Neural cell (in vitro differentiated cells): Measurements from ENCODE around the gene CPD.

Source experiments
- EZH2 ChIP-seq: fragments of 200-600, 300-800 bp; shearing (Covaris generic), sonication (generic); IDR thresholded peaks from 2 replicates; pipeline ENCODE4 v1.6.1; 2014; ENCODE audit warnings: antibody characterized with exemption, low read length, borderline replicate concordance, mild to moderate bottlenecking; ENCODE audit not compliant: insufficient read depth, poor library complexity, severe bottlenecking
- SMC3 ChIP-seq: fragments of 450-650 bp; conservative IDR thresholded peaks from 2 replicates; pipeline ENCODE4 v1.6.1; 2014; ENCODE audit warnings: antibody characterized with exemption, mild to moderate bottlenecking, moderate library complexity; ENCODE audit not compliant: poor library complexity
- TF ChIP-seq, protein P1 (sequence below): fragments of 450-650 bp; IDR thresholded peaks from 2 replicates; pipeline ENCODE4 v1.5.1; 2014; ENCODE audit warnings: antibody characterized with exemption, mild to moderate bottlenecking, moderate library complexity; ENCODE audit not compliant: poor library complexity, severe bottlenecking
- TF ChIP-seq, protein P2 (sequence below): IDR thresholded peaks from 2 replicates; pipeline ENCODE4 v1.6.1; 2012; ENCODE audit warnings: borderline replicate concordance

DNA sequence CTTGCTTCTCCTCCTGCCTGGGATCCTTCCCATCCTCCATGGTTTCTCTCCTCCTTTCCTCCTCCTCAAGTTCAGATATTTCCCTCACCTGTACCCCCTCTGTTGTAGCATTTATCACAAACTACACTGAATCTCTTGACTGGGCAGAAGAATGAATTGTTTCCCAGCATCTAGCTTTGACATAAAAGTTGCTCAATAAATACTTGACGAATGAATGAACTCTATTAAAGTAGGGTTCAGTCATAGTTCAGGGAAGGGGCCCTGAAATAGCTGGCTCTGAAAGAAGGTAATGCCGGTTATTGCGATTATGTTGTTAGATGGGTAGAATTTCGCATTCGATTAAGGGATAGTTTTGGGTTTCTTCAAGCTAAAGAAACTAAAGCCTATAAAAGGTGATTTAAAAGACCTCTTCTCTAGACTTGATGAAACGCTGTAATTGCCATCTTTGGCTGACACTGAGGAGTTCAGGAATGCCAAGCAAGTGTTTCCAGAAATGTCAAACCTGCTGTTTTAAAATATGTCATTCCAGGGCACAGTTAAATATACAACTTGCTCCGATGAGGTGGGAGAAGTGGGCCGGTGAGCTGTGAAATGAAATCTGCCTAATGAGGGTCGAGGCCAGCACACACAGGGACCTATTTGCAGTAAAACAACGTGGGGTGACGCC, 1.0 kb upstream of the CPD start:
- TF ChIP-seq, protein P1, sequence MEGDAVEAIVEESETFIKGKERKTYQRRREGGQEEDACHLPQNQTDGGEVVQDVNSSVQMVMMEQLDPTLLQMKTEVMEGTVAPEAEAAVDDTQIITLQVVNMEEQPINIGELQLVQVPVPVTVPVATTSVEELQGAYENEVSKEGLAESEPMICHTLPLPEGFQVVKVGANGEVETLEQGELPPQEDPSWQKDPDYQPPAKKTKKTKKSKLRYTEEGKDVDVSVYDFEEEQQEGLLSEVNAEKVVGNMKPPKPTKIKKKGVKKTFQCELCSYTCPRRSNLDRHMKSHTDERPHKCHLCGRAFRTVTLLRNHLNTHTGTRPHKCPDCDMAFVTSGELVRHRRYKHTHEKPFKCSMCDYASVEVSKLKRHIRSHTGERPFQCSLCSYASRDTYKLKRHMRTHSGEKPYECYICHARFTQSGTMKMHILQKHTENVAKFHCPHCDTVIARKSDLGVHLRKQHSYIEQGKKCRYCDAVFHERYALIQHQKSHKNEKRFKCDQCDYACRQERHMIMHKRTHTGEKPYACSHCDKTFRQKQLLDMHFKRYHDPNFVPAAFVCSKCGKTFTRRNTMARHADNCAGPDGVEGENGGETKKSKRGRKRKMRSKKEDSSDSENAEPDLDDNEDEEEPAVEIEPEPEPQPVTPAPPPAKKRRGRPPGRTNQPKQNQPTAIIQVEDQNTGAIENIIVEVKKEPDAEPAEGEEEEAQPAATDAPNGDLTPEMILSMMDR, result no peak
- TF ChIP-seq EZH2 (no peak), SMC3 (no peak)
- TF ChIP-seq, protein P2, sequence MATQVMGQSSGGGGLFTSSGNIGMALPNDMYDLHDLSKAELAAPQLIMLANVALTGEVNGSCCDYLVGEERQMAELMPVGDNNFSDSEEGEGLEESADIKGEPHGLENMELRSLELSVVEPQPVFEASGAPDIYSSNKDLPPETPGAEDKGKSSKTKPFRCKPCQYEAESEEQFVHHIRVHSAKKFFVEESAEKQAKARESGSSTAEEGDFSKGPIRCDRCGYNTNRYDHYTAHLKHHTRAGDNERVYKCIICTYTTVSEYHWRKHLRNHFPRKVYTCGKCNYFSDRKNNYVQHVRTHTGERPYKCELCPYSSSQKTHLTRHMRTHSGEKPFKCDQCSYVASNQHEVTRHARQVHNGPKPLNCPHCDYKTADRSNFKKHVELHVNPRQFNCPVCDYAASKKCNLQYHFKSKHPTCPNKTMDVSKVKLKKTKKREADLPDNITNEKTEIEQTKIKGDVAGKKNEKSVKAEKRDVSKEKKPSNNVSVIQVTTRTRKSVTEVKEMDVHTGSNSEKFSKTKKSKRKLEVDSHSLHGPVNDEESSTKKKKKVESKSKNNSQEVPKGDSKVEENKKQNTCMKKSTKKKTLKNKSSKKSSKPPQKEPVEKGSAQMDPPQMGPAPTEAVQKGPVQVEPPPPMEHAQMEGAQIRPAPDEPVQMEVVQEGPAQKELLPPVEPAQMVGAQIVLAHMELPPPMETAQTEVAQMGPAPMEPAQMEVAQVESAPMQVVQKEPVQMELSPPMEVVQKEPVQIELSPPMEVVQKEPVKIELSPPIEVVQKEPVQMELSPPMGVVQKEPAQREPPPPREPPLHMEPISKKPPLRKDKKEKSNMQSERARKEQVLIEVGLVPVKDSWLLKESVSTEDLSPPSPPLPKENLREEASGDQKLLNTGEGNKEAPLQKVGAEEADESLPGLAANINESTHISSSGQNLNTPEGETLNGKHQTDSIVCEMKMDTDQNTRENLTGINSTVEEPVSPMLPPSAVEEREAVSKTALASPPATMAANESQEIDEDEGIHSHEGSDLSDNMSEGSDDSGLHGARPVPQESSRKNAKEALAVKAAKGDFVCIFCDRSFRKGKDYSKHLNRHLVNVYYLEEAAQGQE, result no peak
